A673 (cell line): Measurements from ENCODE around the gene TGFA. TPM values are rescaled to one million over a fixed set of nuclear protein-coding genes. Genes with fewer than 3 reads are reported as not detected.

Source experiments
- BruUV-seq: library from RNA; stranded (reverse); fragments of 400-500 nt; replicated peaks from 2 replicates; lab custom pipeline; 2021; lab: Mats Ljungman, UMichigan
- CTCF ChIA-PET: fragments of 300-600 bp; sonication (Branson Sonifier 250); formaldehyde crosslinking; loops from one replicate; lab custom pipeline; 2022; ENCODE audit warnings: antibody characterized with exemption; lab: Charles Lee
- POLR2A ChIA-PET: fragments of 300-600 bp; sonication (Branson Sonifier 250); formaldehyde crosslinking; loops from one replicate; lab custom pipeline; 2022; ENCODE audit warnings: antibody characterized with exemption; ENCODE audit not compliant: low non-redundant PET; lab: Charles Lee
- DNase-seq: peaks from one replicate; pipeline ENCODE4 v3.0.0-alpha.2; 2015; ENCODE audit warnings: low spot score
- H3K27ac ChIP-seq: fragments of 200-600 bp; sonication (generic); 2 replicates; pipeline ENCODE4 v1.5.1; 2016; ENCODE audit warnings: mixed run types, low read depth, mild to moderate bottlenecking, mixed read lengths, antibody characterized with exemption, low read length; ENCODE audit not compliant: poor library complexity, severe bottlenecking
- H3K27me3 ChIP-seq: fragments of 200-600 bp; sonication (generic); replicated peaks from 2 replicates; pipeline ENCODE4 v1.6.1; 2017; ENCODE audit warnings: mixed run types, low read depth, mild to moderate bottlenecking, mixed read lengths, antibody characterized with exemption, low read length; ENCODE audit not compliant: insufficient read depth, poor library complexity
- H3K36me3 ChIP-seq: fragments of 200-600 bp; sonication (generic); 2 replicates; pipeline ENCODE4 v1.6.1; 2016; ENCODE audit warnings: mixed run types, mild to moderate bottlenecking, mixed read lengths, antibody characterized with exemption, low read length; ENCODE audit not compliant: insufficient read depth, poor library complexity, severe bottlenecking
- H3K4me1 ChIP-seq: fragments of 200-600 bp; sonication (generic); 2 replicates; pipeline ENCODE4 v1.6.1; 2017; ENCODE audit warnings: mixed run types, mild to moderate bottlenecking, mixed read lengths, antibody characterized with exemption, low read length; ENCODE audit not compliant: insufficient read depth, poor library complexity, severe bottlenecking
- H3K4me3 ChIP-seq: fragments of 200-600 bp; sonication (generic); 2 replicates; pipeline ENCODE4 v1.5.1; 2016; ENCODE audit warnings: low read depth, mixed run types, mild to moderate bottlenecking, mixed read lengths, low read length; ENCODE audit not compliant: poor library complexity, severe bottlenecking
- H3K9me3 ChIP-seq: fragments of 200-600 bp; sonication (generic); 2 replicates; pipeline ENCODE4 v1.6.1; 2016; ENCODE audit warnings: mixed run types, low read depth, mild to moderate bottlenecking, mixed read lengths, antibody characterized with exemption, low read length; ENCODE audit not compliant: poor library complexity, severe bottlenecking
- CTCF ChIP-seq: fragments of 300-800, 200-600 bp; sonication (generic); conservative IDR thresholded peaks from 2 replicates; pipeline ENCODE4 v1.5.1; 2017; ENCODE audit warnings: low read depth, mild to moderate bottlenecking, antibody characterized with exemption, low read length, moderate library complexity, mixed read lengths
- EZH2 ChIP-seq: fragments of 200-600 bp; sonication (generic); IDR thresholded peaks from 2 replicates; pipeline ENCODE4 v1.6.1; 2017; ENCODE audit warnings: borderline replicate concordance, low read depth, mild to moderate bottlenecking, mixed read lengths, antibody characterized with exemption, low read length; ENCODE audit not compliant: poor library complexity, severe bottlenecking
- intact Hi-C: fragments of 100-400 bp; cut with micrococcal nuclease; formaldehyde crosslinking; loops from one replicate; pipeline ENCODE4 v1.10.0; 2022; ENCODE audit not compliant: unreplicated experiment
- total RNA-seq: library from RNA; stranded (reverse); gene quantifications from 2 replicates; pipeline ENCODE4 v1.2.3, GENCODE V29; 2021

Gene TGFA
- total RNA-seq, 1 experiment from 2014 or later, result 0.13 TPM

- no TSS peak for BruUV-seq
- no peaks in the 10 kb centered on the region for H3K4me1 ChIP-seq
- ChIA-PET POLR2A (no interaction called here), CTCF (no interaction called here)
- no peak for DNase-seq
- intact Hi-C loops, result no loop called here
- H3K36me3 ChIP-seq, result no peaks in the 10 kb centered on the region
- no peak overlapping the region for H3K4me3 ChIP-seq
- H3K27ac ChIP-seq, result no peak overlapping the region
- TF ChIP-seq EZH2 (no peak), CTCF (no peak)
- H3K27me3 ChIP-seq, result peaks cover 56% of the 10 kb centered on the region
- no peaks in the 10 kb centered on the region for H3K9me3 ChIP-seq
These were observed 54.4 kb downstream of the TGFA start for GRCh38 chr2:70499253-70499652.

- TF ChIP-seq EZH2 (no peak), CTCF (no peak)
- H3K9me3 ChIP-seq, result no peaks in the 10 kb centered on the region
- H3K27ac ChIP-seq, result no peak overlapping the region
- no peak overlapping the region for H3K4me3 ChIP-seq
- no TSS peak for BruUV-seq
- H3K27me3 ChIP-seq, result peaks cover 63% of the 10 kb centered on the region
- H3K36me3 ChIP-seq, result no peaks in the 10 kb centered on the region
- H3K4me1 ChIP-seq, result no peaks in the 10 kb centered on the region
- ChIA-PET POLR2A (no interaction called here), CTCF (interaction anchor here (1.2 kb wide), 1 partner anchor 195 kb away, joined by 4 read pairs; no protein-coding TSS in a partner anchor)
- intact Hi-C loops, result no loop called here
- no peak for DNase-seq
These were observed 55.1 kb downstream of the TGFA start for GRCh38 chr2:70498528-70498927.

- peaks cover 65% of the 10 kb centered on the region for H3K27me3 ChIP-seq
- H3K4me1 ChIP-seq, result no peaks in the 10 kb centered on the region
- CTCF ChIA-PET, result interaction anchor here (1.2 kb wide), 1 partner anchor 194 kb away, joined by 4 read pairs; no protein-coding TSS in a partner anchor
- no peak for DNase-seq
- H3K36me3 ChIP-seq, result no peaks in the 10 kb centered on the region
- TF ChIP-seq CTCF (peak; percentile 36; the same call in 1 of the 2 replicates), EZH2 (no peak)
- no TSS peak for BruUV-seq
- H3K4me3 ChIP-seq, result no peak overlapping the region
- intact Hi-C loops, result no loop called here
- H3K9me3 ChIP-seq, result no peaks in the 10 kb centered on the region
- no peak overlapping the region for H3K27ac ChIP-seq
- POLR2A ChIA-PET, result interaction anchor here (0.6 kb wide), 1 partner anchor 827 kb away, joined by 15 read pairs; no protein-coding TSS in a partner anchor
These were observed 55.6 kb downstream of the TGFA start for GRCh38 chr2:70498054-70498453.
